ENCODE results near the gene RGS7. TPM values are rescaled to one million over a fixed set of nuclear protein-coding genes. Genes with fewer than 3 reads are reported as not detected.

Gene RGS7
- total RNA-seq, 2 experiments from 2014 or later = not detected

DNA sequence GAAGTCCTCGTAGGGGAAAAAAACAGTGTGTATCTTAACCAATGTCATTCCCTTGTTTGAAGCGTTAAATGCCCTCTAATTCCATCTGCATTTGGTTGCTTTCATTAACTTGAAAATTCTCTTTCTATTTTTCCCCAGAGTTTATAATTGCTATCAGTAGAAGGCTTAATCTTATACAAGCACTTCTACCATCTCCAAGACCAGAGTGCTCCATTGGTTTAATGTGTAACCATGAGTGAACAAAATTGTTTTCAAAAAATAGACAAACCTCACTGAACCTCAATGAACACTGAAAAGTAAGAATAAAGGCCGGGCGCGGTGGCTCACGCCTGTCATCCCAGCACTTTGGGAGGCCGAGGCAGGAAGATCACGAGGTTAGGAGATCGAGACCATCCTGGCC lies 141.3 kb downstream of the RGS7 start:
- H3K4me3 ChIP-seq (ENCODE audit: low read length) = no peak overlapping the region
- ChIA-PET POLR2A (no interaction called here), CTCF (no interaction called here)
- H3K27me3 ChIP-seq (ENCODE audit: control insufficient read depth in 1 of 2, insufficient read depth in 2 of 2, low read length in 2 of 2) = no peaks in the 10 kb centered on the region
- no peaks in the 10 kb centered on the region for H3K27me3 Mint-ChIP-seq
- peaks cover 3 to 8% of the 10 kb centered on the region in 2 experiments for H3K9me3 ChIP-seq (ENCODE audit: control insufficient read depth in 1 of 2, insufficient read depth in 1 of 2, low read length in 2 of 2)
- H3K9me3 Mint-ChIP-seq = peaks cover 8% of the 10 kb centered on the region
- H3K4me3 Mint-ChIP-seq = no peak overlapping the region
- ATAC-seq (ENCODE audit: poor library complexity) = no peak
- no peaks in the 10 kb centered on the region for H3K36me3 ChIP-seq (ENCODE audit: insufficient read depth, low read length)
- H3K36me3 Mint-ChIP-seq (ENCODE audit: low read depth) = no peaks in the 10 kb centered on the region
- no peaks in the 10 kb centered on the region for H3K4me1 Mint-ChIP-seq (ENCODE audit: low read depth)
- no peak overlapping the region for H3K27ac ChIP-seq (ENCODE audit: low read depth in 1 of 2, low read length in 2 of 2)
- intact Hi-C loops (cut with DNase I, micrococcal nuclease) = no loop called here
- no peak for DNase-seq
- TF ChIP-seq, protein P1, sequence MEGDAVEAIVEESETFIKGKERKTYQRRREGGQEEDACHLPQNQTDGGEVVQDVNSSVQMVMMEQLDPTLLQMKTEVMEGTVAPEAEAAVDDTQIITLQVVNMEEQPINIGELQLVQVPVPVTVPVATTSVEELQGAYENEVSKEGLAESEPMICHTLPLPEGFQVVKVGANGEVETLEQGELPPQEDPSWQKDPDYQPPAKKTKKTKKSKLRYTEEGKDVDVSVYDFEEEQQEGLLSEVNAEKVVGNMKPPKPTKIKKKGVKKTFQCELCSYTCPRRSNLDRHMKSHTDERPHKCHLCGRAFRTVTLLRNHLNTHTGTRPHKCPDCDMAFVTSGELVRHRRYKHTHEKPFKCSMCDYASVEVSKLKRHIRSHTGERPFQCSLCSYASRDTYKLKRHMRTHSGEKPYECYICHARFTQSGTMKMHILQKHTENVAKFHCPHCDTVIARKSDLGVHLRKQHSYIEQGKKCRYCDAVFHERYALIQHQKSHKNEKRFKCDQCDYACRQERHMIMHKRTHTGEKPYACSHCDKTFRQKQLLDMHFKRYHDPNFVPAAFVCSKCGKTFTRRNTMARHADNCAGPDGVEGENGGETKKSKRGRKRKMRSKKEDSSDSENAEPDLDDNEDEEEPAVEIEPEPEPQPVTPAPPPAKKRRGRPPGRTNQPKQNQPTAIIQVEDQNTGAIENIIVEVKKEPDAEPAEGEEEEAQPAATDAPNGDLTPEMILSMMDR (IDR thresholded peaks at IDR 0.05) = no peak
- no peak overlapping the region for H3K27ac Mint-ChIP-seq
- H3K4me1 ChIP-seq (ENCODE audit: insufficient read depth, low read length) = no peaks in the 10 kb centered on the region

- POLR2A ChIA-PET = no interaction called here
- no peak overlapping the region for H3K27ac Mint-ChIP-seq
Observed at GRCh38 chr1:241215203-241215602, 141.8 kb downstream of the RGS7 start.

GRCh38 chr1:241213139-241213538 lies 143.9 kb downstream of the RGS7 start:
- no peaks in the 10 kb centered on the region for H3K4me1 Mint-ChIP-seq (ENCODE audit: low read depth)
- DNase-seq = no peak
- POLR2A ChIA-PET = no interaction called here
- H3K27me3 Mint-ChIP-seq = no peaks in the 10 kb centered on the region
- Histone ChIP-seq H3K27ac (ENCODE audit: low read depth in 1 of 2, low read length in 2 of 2) (no peak overlapping the region), H3K36me3 (ENCODE audit: insufficient read depth, low read length) (no peaks in the 10 kb centered on the region), H3K4me1 (ENCODE audit: insufficient read depth, low read length) (no peaks in the 10 kb centered on the region), H3K27me3 (ENCODE audit: control insufficient read depth in 1 of 2, insufficient read depth in 2 of 2, low read length in 2 of 2) (no peaks in the 10 kb centered on the region), H3K9me3 (ENCODE audit: control insufficient read depth in 1 of 2, insufficient read depth in 1 of 2, low read length in 2 of 2) (peaks cover 3 to 4% of the 10 kb centered on the region in 2 experiments), H3K4me3 (ENCODE audit: low read length) (no peak overlapping the region)
- no peak for ATAC-seq (ENCODE audit: poor library complexity)
- no peaks in the 10 kb centered on the region for H3K36me3 Mint-ChIP-seq (ENCODE audit: low read depth)
- intact Hi-C loops (cut with DNase I, micrococcal nuclease) = no loop called here
- CTCF ChIA-PET = no interaction called here
- H3K4me3 Mint-ChIP-seq = no peak overlapping the region
- H3K27ac Mint-ChIP-seq = no peak overlapping the region
- TF ChIP-seq, protein P1 (IDR thresholded peaks at IDR 0.05) = no peak
- peaks cover 2% of the 10 kb centered on the region for H3K9me3 Mint-ChIP-seq

More at GRCh38 chr1:241215203-241215602, 141.8 kb downstream of the RGS7 start:
- peaks cover 3 to 8% of the 10 kb centered on the region in 2 experiments for H3K9me3 ChIP-seq (ENCODE audit: control insufficient read depth in 1 of 2, insufficient read depth in 1 of 2, low read length in 2 of 2)
- Mint-ChIP-seq H3K27me3 (no peaks in the 10 kb centered on the region), H3K4me3 (no peak overlapping the region), H3K36me3 (ENCODE audit: low read depth) (no peaks in the 10 kb centered on the region), H3K4me1 (ENCODE audit: low read depth) (no peaks in the 10 kb centered on the region), H3K9me3 (peaks cover 7% of the 10 kb centered on the region)
- H3K4me3 ChIP-seq (ENCODE audit: low read length) = no peak overlapping the region
- no peaks in the 10 kb centered on the region for H3K36me3 ChIP-seq (ENCODE audit: insufficient read depth, low read length)
- intact Hi-C loops (cut with DNase I, micrococcal nuclease) = no loop called here
- no peaks in the 10 kb centered on the region for H3K4me1 ChIP-seq (ENCODE audit: insufficient read depth, low read length)
- DNase-seq (no peak), ATAC-seq (ENCODE audit: poor library complexity) (no peak)
- no peaks in the 10 kb centered on the region for H3K27me3 ChIP-seq (ENCODE audit: control insufficient read depth in 1 of 2, insufficient read depth in 2 of 2, low read length in 2 of 2)
- CTCF ChIA-PET = no interaction called here
- TF ChIP-seq, protein P1 (IDR thresholded peaks at IDR 0.05) = no peak
- H3K27ac ChIP-seq (ENCODE audit: low read depth in 1 of 2, low read length in 2 of 2) = no peak overlapping the region
